Breast epithelium (tissue), 3 donors: Measurements from ENCODE around the gene PAM16.

Source experiments
- POLR2A ChIP-seq: fragments of 450-650 bp; IDR thresholded peaks from one replicate; pipeline ENCODE4 v1.6.1; 2016; ENCODE audit warnings: antibody characterized with exemption, mild to moderate bottlenecking, moderate library complexity
- POLR2AphosphoS5 ChIP-seq, 3 donors: sonication (generic); formaldehyde crosslinking; IDR thresholded peaks; one replicate each; pipeline ENCODE4 v1.6.1; 2017; ENCODE audit warnings: antibody characterized with exemption in 3 of 3
- TF ChIP-seq, protein P1 (sequence below), 3 donors: fragments of 450-650 bp; IDR thresholded peaks; one replicate each; pipeline ENCODE4 v1.5.1; 2016 to 2017; ENCODE audit warnings: antibody characterized with exemption in 3 of 3, mild to moderate bottlenecking in 3 of 3, moderate library complexity in 3 of 3

DNA sequence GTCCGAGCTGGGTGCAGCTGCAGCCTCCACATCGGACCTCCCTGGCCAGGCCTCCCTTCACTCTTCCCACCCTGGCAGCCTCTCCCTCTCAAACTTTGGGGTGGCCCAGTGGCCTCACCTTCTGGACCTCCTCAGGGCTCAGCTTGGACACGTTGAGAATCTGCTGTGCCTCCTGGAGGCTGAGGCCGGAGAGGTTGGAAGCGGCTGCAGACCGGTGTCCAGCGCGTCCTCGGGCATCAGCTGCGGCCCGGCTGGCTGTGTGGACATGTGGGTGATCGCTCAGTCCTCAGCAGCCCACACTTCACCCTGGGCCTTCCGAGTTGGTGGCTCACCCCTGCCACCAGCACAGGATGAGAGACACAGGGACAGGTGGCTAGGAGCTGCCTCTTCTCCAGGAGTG lies 9.9 kb downstream of the PAM16 start:
- TF ChIP-seq, protein P1, sequence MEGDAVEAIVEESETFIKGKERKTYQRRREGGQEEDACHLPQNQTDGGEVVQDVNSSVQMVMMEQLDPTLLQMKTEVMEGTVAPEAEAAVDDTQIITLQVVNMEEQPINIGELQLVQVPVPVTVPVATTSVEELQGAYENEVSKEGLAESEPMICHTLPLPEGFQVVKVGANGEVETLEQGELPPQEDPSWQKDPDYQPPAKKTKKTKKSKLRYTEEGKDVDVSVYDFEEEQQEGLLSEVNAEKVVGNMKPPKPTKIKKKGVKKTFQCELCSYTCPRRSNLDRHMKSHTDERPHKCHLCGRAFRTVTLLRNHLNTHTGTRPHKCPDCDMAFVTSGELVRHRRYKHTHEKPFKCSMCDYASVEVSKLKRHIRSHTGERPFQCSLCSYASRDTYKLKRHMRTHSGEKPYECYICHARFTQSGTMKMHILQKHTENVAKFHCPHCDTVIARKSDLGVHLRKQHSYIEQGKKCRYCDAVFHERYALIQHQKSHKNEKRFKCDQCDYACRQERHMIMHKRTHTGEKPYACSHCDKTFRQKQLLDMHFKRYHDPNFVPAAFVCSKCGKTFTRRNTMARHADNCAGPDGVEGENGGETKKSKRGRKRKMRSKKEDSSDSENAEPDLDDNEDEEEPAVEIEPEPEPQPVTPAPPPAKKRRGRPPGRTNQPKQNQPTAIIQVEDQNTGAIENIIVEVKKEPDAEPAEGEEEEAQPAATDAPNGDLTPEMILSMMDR (IDR thresholded peaks at IDR 0.05) = no peak
- no peak for TF ChIP-seq POLR2AphosphoS5 (IDR thresholded peaks at IDR 0.05)
- TF ChIP-seq POLR2A = no peak
